NB4 (cell line): Measurements from ENCODE around the gene GGNBP2.

ENCODE experiments used
- DNase-seq: peaks from one replicate; pipeline ENCODE4 v3.0.0; 2010; ENCODE audit warnings: low read depth
- H3K4me3 ChIP-seq: one replicate; pipeline ENCODE4 v1.5.1; 2011; ENCODE audit warnings: mild to moderate bottlenecking, low read depth, low read length, moderate library complexity
- CTCF ChIP-seq: IDR thresholded peaks from one replicate; pipeline ENCODE4 v1.5.1; 2012; ENCODE audit warnings: low read depth, low read length
- MAX ChIP-seq: IDR thresholded peaks from 2 replicates; pipeline ENCODE4 v1.6.1; 2011; ENCODE audit warnings: low read depth, low read length
- MYC ChIP-seq: IDR thresholded peaks from 2 replicates; pipeline ENCODE4 v1.6.1; 2011; ENCODE audit warnings: low read depth, low read length
- POLR2A ChIP-seq: IDR thresholded peaks from 2 replicates; pipeline ENCODE4 v1.6.1; 2011; ENCODE audit warnings: mild to moderate bottlenecking; ENCODE audit not compliant: insufficient read length; ENCODE audit errors: extremely low read depth

GGNBP2 gene

GRCh38 chr17:36575028-36575427, 30.3 kb downstream of the GGNBP2 start:
- no peak for DNase-seq
- no peak for TF ChIP-seq CTCF
- TF ChIP-seq MYC: no peak
- no peak for TF ChIP-seq MAX
- TF ChIP-seq POLR2A: no peak
- H3K4me3 ChIP-seq: no peak overlapping the region

DNA sequence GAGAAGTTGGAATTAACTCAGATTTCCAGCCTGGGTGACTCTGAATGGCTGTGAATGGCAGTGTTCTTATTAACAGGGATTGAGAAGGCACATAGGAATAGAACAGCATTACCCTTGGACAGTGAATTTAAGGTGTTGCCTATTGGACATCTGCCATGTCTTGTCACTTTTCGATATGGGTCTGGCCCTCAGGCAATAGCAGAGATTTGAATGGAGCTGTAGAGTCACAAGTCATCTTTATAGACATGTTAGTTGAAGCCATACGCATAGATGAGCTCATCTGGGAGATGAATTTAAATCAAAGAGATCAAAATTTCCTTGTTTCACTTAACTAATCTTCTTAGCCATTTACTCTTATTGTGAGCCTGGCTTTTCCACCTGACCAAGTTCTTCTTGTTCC, 32.1 kb downstream of the GGNBP2 start:
- DNase-seq: no peak
- TF ChIP-seq CTCF: no peak
- no peak for TF ChIP-seq MYC
- no peak for TF ChIP-seq MAX
- no peak for TF ChIP-seq POLR2A
- H3K4me3 ChIP-seq: no peak overlapping the region

DNA sequence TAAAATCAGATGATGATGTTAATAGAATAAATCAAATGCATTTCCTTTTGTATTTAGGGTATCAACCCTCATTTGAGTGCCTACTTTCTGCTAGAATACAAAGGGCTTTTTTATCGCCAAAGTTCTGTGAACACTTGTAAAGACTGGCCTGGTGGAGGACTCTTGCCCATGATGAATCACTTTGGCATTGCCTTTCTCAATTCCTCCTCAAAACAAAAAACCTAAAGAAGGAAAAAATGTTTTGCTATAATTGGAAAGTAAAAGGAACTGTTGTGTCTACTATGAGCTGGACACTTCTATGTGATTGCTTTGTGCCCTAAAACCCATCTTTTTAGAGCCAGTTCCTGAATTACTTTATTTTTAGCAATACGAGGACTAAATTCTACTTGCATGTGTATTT, 34.0 kb downstream of the GGNBP2 start:
- no peak for DNase-seq
- TF ChIP-seq CTCF (no peak), MAX (no peak), MYC (no peak), POLR2A (no peak)
- H3K4me3 ChIP-seq: no peak overlapping the region

- TF ChIP-seq MYC: no peak
- TF ChIP-seq MAX: no peak
- no peak overlapping the region for H3K4me3 ChIP-seq
- no peak for DNase-seq
These were observed 39.1 kb downstream of the GGNBP2 start for GRCh38 chr17:36583787-36584186.

- H3K4me3 ChIP-seq: no peak overlapping the region
- TF ChIP-seq POLR2A (no peak), MYC (no peak), CTCF (no peak), MAX (no peak)
- no peak for DNase-seq
These were observed 41.4 kb downstream of the GGNBP2 start for GRCh38 chr17:36586138-36586537.

- peak; percentile 92 for DNase-seq
- H3K4me3 ChIP-seq: no peak overlapping the region
- no peak; the same call in 1 of the 2 replicates for TF ChIP-seq MYC
- no peak for TF ChIP-seq POLR2A
- TF ChIP-seq MAX: peak; percentile 77
- TF ChIP-seq CTCF: no peak
These were observed 45.4 kb downstream of the GGNBP2 start for GRCh38 chr17:36590082-36590481.
